ENCODE data around the gene CGB3.
A peak's percentile ranks its signal among the peaks of the same experiment; 100 is the strongest.

The CGB3 gene

GRCh38 chr19:49004964-49005614 lies 19.0 kb downstream of the CGB3 start:
- peaks cover 79% of the 10 kb centered on the region for H3K36me3 ChIP-seq (ENCODE audit: low read depth)
- no peak for DNase-seq (ENCODE audit: low spot score)

GRCh38 chr19:49004133-49004532 lies 20.0 kb downstream of the CGB3 start:
- H3K36me3 ChIP-seq (ENCODE audit: low read depth) = peaks cover 81% of the 10 kb centered on the region

More at GRCh38 chr19:49004964-49005614, 19.0 kb downstream of the CGB3 start:
- ATAC-seq (ENCODE audit: low read depth) = no peak
- no peak overlapping the region for H3K4me3 ChIP-seq (ENCODE audit: severe bottlenecking)
- H3K4me1 ChIP-seq (ENCODE audit: insufficient read depth, poor library complexity, severe bottlenecking) = no peaks in the 10 kb centered on the region
- no peaks in the 10 kb centered on the region for H3K9me3 ChIP-seq (ENCODE audit: severe bottlenecking)
- H3K27ac ChIP-seq (ENCODE audit: poor library complexity, severe bottlenecking) = no peak overlapping the region
- no peaks in the 10 kb centered on the region for H3K27me3 ChIP-seq (ENCODE audit: insufficient read depth, poor library complexity, severe bottlenecking)
- no peak for TF ChIP-seq CTCF (IDR thresholded peaks at IDR 0.05; ENCODE audit: poor library complexity, severe bottlenecking)

GRCh38 chr19:48999481-49000325 lies 24.4 kb downstream of the CGB3 start:
- Histone ChIP-seq H3K9me3 (ENCODE audit: severe bottlenecking) (no peaks in the 10 kb centered on the region), H3K4me1 (ENCODE audit: insufficient read depth, poor library complexity, severe bottlenecking) (peaks cover 5% of the 10 kb centered on the region), H3K27ac (ENCODE audit: poor library complexity, severe bottlenecking) (no peak overlapping the region), H3K36me3 (ENCODE audit: low read depth) (peaks cover 51% of the 10 kb centered on the region), H3K4me3 (ENCODE audit: severe bottlenecking) (no peak overlapping the region), H3K27me3 (ENCODE audit: insufficient read depth, poor library complexity, severe bottlenecking) (no peaks in the 10 kb centered on the region)
- TF ChIP-seq CTCF (IDR thresholded peaks at IDR 0.05; ENCODE audit: poor library complexity, severe bottlenecking) = peak; percentile 65
- no peak for DNase-seq (ENCODE audit: low spot score)
- ATAC-seq (ENCODE audit: low read depth) = peak; percentile 80

More at GRCh38 chr19:49004133-49004532, 20.0 kb downstream of the CGB3 start:
- ATAC-seq (ENCODE audit: low read depth) = no peak
- no peak overlapping the region for H3K27ac ChIP-seq (ENCODE audit: poor library complexity, severe bottlenecking)
- H3K4me1 ChIP-seq (ENCODE audit: insufficient read depth, poor library complexity, severe bottlenecking) = no peaks in the 10 kb centered on the region
- DNase-seq (ENCODE audit: low spot score) = no peak
- no peak overlapping the region for H3K4me3 ChIP-seq (ENCODE audit: severe bottlenecking)
- no peaks in the 10 kb centered on the region for H3K9me3 ChIP-seq (ENCODE audit: severe bottlenecking)
- H3K27me3 ChIP-seq (ENCODE audit: insufficient read depth, poor library complexity, severe bottlenecking) = no peaks in the 10 kb centered on the region
- TF ChIP-seq CTCF (IDR thresholded peaks at IDR 0.05; ENCODE audit: poor library complexity, severe bottlenecking) = no peak

- peak; percentile 45 for TF ChIP-seq CTCF (IDR thresholded peaks at IDR 0.05; ENCODE audit: poor library complexity, severe bottlenecking)
- no peak overlapping the region for H3K27ac ChIP-seq (ENCODE audit: poor library complexity, severe bottlenecking)
- H3K36me3 ChIP-seq (ENCODE audit: low read depth) = peaks cover 33% of the 10 kb centered on the region
- no peak for DNase-seq (ENCODE audit: low spot score)
- no peaks in the 10 kb centered on the region for H3K27me3 ChIP-seq (ENCODE audit: insufficient read depth, poor library complexity, severe bottlenecking)
- ATAC-seq (ENCODE audit: low read depth) = no peak
- H3K4me3 ChIP-seq (ENCODE audit: severe bottlenecking) = no peak overlapping the region
- no peaks in the 10 kb centered on the region for H3K9me3 ChIP-seq (ENCODE audit: severe bottlenecking)
- H3K4me1 ChIP-seq (ENCODE audit: insufficient read depth, poor library complexity, severe bottlenecking) = peaks cover 7% of the 10 kb centered on the region
Observed at GRCh38 chr19:48997972-48998371, 26.2 kb downstream of the CGB3 start.

Data from RWPE2 (cell line).